ENCODE results near the gene DPH7.
"Not testable (repeated sequence)": the region's sequence is repeated elsewhere in the genome, so short reads cannot be mapped to it uniquely, and the experiment has no call there.

DPH7 gene

DNA sequence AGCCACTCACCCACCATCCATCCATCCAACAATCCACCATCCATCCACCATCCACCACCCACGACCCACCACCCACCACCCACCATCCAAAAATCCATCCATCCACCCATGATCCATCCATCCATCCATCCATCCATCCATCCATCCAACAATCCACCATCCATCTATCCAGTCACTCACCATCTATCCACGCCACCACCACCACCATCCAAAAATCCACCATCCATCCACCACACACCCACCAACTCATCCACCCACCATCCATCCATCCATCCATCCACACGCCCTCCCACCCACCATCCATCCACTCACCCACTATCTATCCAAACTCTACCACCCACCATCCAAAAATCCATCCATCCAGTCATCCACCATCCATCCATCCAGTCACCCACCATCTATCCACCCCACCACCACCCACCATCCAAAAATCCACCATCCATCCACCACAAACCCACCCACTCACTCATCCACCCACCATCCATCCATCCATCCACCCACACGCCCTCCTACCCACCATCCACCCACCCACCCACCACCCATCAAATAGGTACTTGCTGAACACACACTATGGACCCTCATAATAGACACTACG is 9.0 kb downstream of the DPH7 start:
- DNase-seq (ENCODE audit: insufficient read length, low spot score) = no peak
- TF ChIP-seq POLR2AphosphoS5 (IDR thresholded peaks at IDR 0.05; ENCODE audit: low read depth, low read length) (no peak), POU2F2 (IDR thresholded peaks at IDR 0.05; ENCODE audit: low read depth, low read length) (no peak), TAF1 (IDR thresholded peaks at IDR 0.05; ENCODE audit: low read depth, low read length) (no peak), PAX5 (IDR thresholded peaks at IDR 0.05; ENCODE audit: insufficient read depth, low read length, severe bottlenecking) (no peak), POLR2A (IDR thresholded peaks at IDR 0.05; ENCODE audit: low read depth, low read length) (no peak), SPI1 (IDR thresholded peaks at IDR 0.05; ENCODE audit: low read depth, low read length) (no peak)
- FAIRE-seq = no peak

DNA sequence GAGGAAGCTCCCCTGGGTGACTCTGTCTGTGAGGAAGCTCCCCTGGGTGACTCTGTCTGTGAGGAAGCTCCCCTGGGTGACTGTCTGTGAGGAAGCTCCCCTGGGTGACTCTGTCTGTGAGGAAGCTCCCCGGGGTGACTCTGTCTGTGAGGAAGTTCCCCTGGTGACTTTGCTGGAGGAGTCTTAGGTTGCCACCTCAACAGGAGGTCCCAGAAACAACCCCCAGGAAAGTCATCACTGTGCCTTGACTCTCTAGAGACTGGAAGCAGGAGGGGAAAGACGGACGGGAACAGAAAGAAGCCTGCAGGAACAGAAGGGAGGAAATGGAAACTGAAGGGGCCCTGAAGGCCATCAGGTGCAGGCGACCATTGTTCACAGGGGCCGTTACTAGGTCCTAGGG is 10.3 kb downstream of the DPH7 start:
- not testable (repeated sequence) for DNase-seq (ENCODE audit: insufficient read length, low spot score); FAIRE-seq

DNA sequence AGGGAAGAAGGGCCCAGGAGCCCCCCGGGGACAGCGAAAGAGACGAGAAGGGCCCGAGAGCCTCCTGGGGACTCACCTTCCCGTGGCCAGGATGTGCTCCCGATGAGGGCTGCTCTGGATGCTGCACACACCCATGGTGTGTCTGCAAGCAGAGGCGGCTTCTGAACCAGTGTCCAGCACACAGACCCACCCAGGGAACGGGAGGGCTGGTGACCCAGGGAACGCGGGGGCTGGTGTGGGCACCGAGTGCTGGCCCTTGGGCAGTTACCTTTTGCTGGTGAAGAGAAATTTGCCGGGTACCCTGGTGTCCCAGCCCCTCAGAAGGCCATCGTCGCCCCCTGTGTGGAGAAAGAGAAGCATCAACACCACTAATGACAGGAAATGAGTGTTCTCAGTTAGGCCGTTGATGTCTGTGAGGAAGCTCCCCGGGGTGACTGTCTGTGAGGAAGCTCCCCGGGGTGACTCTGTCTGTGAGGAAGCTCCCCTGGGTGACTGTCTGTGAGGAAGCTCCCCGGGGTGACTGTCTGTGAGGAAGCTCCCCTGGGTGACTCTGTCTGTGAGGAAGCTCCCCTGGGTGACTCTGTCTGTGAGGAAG is 13.8 kb downstream of the DPH7 start:
- TF ChIP-seq POLR2AphosphoS5 (IDR thresholded peaks at IDR 0.05; ENCODE audit: low read depth, low read length) (no peak), TAF1 (IDR thresholded peaks at IDR 0.05; ENCODE audit: low read depth, low read length) (no peak), POU2F2 (IDR thresholded peaks at IDR 0.05; ENCODE audit: low read depth, low read length) (no peak), POLR2A (IDR thresholded peaks at IDR 0.05; ENCODE audit: low read depth, low read length) (no peak), SPI1 (IDR thresholded peaks at IDR 0.05; ENCODE audit: low read depth, low read length) (no peak)
- FAIRE-seq (no peak), DNase-seq (ENCODE audit: insufficient read length, low spot score) (no peak)

DNA sequence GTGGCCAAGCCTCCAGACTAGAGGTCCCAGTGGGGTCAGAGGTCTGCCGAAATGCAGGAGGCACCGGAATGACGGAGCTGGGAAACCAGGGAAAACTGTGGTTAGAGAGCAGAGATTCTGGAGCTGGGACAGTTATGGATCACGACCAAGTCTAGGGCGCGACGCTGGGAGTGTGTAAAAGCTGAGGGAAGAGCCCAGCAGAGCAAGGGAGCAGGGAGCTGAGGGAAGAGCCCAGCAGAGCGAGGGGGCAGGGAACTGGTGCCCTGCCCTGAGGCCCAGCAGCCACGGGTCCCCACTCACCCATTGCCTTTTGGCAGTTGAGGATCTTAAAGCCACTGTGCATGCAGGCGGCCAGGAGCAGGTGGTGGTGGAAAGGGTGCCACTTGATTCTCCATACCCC is 14.6 kb downstream of the DPH7 start:
- FAIRE-seq (no peak), DNase-seq (ENCODE audit: insufficient read length, low spot score) (no peak)
- no peak for TF ChIP-seq SPI1 (IDR thresholded peaks at IDR 0.05; ENCODE audit: low read depth, low read length)
- no peak for TF ChIP-seq TAF1 (IDR thresholded peaks at IDR 0.05; ENCODE audit: low read depth, low read length)
- no peak for TF ChIP-seq POLR2AphosphoS5 (IDR thresholded peaks at IDR 0.05; ENCODE audit: low read depth, low read length)
- TF ChIP-seq PAX5 (IDR thresholded peaks at IDR 0.05; ENCODE audit: insufficient read depth, low read length, severe bottlenecking) = no peak
- TF ChIP-seq POU2F2 (IDR thresholded peaks at IDR 0.05; ENCODE audit: low read depth, low read length) = no peak
- TF ChIP-seq POLR2A (IDR thresholded peaks at IDR 0.05; ENCODE audit: low read depth, low read length) = no peak

DNA sequence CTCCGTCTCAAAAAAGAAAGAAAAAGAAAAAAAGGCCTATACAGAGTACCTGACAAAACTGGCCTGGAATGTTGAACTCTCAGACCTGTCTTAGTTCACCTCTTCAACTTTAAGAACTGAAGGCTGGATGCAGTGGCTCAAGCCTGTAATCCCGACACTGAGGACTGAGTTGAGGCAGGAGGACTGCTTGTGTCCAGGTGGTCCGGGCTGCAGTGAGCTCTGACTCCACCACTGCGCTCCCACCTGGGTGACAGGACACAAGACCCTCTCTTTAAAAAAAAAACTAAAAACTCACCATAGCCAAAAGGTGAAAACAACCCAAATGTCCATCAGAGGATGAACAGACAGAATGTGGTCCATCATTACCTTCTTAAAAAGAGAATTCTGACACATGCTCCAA is 20.6 kb downstream of the DPH7 start:
- TF ChIP-seq POU2F2 (IDR thresholded peaks at IDR 0.05; ENCODE audit: low read depth, low read length) (no peak), SPI1 (IDR thresholded peaks at IDR 0.05; ENCODE audit: low read depth, low read length) (no peak)
- FAIRE-seq (no peak), DNase-seq (ENCODE audit: insufficient read length, low spot score) (no peak)

DNA sequence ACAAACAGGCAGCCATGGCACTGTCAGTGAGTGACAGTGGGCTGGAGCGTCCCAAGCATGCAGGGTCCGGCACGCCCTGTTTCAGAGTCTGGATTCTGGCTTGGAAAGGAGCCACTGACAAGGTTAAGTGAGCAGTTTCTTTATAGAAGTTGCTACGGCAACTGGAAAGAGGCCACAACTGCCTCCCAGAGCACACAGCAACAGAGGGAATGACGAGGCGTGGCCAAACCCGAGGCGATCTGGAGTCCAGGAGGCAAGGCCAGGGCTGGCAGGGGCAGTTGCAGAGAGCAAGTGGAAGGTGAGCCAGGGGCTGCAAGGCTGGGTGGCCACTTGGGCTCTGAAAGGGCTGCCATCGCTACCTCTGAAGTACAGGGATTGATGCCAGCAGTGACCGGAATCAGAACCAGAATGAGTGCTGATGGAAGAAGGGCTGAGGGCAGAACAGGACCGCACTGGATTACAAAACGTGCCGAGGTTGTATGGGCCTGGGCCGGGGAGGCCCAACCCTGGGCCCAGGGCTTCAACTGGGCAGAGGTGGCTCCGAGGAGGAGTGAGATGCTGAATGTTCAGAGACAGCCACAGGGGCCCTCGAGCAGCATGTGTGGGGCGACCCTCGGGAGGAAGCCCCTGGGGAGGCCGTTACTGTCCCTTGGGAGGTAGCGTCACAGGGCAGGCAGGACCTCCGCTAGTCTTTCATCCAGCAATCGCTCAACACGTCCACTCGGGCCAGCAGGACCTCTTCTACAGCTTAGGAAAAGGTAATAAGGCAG is 22.5 kb downstream of the DPH7 start:
- TF ChIP-seq POLR2A (IDR thresholded peaks at IDR 0.05; ENCODE audit: low read depth, low read length) (no peak), PAX5 (IDR thresholded peaks at IDR 0.05; ENCODE audit: insufficient read depth, low read length, severe bottlenecking) (no peak)
- FAIRE-seq (no peak), DNase-seq (ENCODE audit: insufficient read length, low spot score) (no peak)

DNA sequence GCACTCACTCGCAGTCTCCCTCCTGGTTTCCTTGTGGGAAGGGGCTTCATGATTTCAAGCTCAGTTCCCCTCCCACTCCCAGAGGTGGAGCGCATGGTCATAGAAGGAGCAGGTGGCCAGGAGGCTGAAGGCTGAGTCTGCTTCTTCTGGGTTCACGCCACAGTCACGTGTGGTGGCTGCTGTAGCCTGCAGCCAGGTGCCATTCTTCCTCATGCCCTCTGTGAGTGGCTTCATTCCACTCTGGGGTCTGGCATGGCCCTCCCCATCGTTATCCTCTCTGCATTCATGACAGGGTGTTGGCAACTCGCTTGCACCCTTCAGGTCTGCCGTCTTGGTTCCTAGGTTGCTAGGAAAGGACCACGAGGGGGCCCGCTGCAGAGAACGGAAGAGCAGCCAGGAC is 23.5 kb downstream of the DPH7 start:
- FAIRE-seq = no peak
- DNase-seq (ENCODE audit: insufficient read length, low spot score) = no peak
- TF ChIP-seq POLR2AphosphoS5 (IDR thresholded peaks at IDR 0.05; ENCODE audit: low read depth, low read length) (no peak), SPI1 (IDR thresholded peaks at IDR 0.05; ENCODE audit: low read depth, low read length) (no peak), POLR2A (IDR thresholded peaks at IDR 0.05; ENCODE audit: low read depth, low read length) (no peak), TAF1 (IDR thresholded peaks at IDR 0.05; ENCODE audit: low read depth, low read length) (no peak), POU2F2 (IDR thresholded peaks at IDR 0.05; ENCODE audit: low read depth, low read length) (no peak), PAX5 (IDR thresholded peaks at IDR 0.05; ENCODE audit: insufficient read depth, low read length, severe bottlenecking) (no peak)

DNA sequence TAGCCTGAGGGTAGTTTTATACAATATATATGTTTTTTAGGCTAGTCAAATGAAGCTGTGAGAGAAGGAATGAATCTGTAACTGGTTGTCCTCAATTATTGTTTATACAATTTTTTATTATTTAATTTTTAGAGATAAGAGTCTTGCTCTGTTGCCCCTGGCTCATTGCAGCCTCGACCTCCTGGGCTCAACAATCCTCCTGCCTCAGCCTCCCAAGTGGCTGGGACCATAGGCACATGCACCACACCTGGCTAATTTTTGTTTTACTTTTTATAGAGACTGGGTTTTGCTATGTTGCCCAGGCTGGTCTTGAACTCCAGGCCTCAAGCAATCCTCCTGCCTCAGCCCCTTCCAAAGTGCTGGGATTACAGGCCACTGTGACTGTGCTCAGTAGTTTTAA is 24.4 kb downstream of the DPH7 start:
- TF ChIP-seq TAF1 (IDR thresholded peaks at IDR 0.05; ENCODE audit: low read depth, low read length) (no peak), POLR2A (IDR thresholded peaks at IDR 0.05; ENCODE audit: low read depth, low read length) (no peak), PAX5 (IDR thresholded peaks at IDR 0.05; ENCODE audit: insufficient read depth, low read length, severe bottlenecking) (no peak), POU2F2 (IDR thresholded peaks at IDR 0.05; ENCODE audit: low read depth, low read length) (no peak), SPI1 (IDR thresholded peaks at IDR 0.05; ENCODE audit: low read depth, low read length) (no peak), POLR2AphosphoS5 (IDR thresholded peaks at IDR 0.05; ENCODE audit: low read depth, low read length) (no peak)
- DNase-seq (ENCODE audit: insufficient read length, low spot score) (no peak), FAIRE-seq (no peak)

DNA sequence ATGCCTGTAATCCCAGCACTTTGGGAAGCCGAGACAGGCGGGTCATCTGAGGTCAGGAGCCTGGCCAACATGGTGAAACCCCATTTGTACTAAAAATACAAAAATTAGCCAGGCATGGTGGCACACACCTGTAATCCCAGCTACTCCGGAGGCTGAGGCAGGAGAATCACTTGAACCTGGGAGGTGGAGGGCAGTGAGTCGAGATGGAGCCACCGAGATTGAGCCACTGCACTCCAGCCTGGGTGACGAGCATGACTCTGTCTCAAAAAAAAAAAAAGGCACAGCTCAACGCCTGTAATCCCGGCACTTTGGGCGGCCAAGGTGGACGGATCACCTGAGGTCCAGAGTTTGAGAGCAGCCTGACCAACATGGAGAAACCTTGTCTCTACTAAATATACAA is 25.1 kb downstream of the DPH7 start:
- not testable (repeated sequence) for FAIRE-seq; DNase-seq (ENCODE audit: insufficient read length, low spot score)

DNA sequence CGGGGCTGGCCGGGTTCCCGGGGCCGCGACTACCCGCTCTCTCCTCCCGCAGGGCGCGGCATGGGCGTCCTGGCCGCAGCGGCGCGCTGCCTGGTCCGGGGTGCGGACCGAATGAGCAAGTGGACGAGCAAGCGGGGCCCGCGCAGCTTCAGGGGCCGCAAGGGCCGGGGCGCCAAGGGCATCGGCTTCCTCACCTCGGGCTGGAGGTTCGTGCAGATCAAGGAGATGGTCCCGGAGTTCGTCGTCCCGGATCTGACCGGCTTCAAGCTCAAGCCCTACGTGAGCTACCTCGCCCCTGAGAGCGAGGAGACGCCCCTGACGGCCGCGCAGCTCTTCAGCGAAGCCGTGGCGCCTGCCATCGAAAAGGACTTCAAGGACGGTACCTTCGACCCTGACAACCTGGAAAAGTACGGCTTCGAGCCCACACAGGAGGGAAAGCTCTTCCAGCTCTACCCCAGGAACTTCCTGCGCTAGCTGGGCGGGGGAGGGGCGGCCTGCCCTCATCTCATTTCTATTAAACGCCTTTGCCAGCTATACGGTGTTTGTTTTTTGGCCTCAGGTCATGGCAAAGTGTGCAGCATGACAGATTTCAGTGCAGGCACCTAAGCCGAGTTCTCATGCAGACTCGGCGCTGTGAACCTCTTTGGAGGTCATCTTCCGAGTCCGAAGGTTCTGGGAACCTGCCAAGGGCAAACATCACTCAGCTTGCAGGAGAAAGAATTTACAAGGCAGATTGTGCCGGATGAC is 26.5 kb downstream of the DPH7 start:
- no peak for FAIRE-seq
- peak; percentile 53 for DNase-seq (ENCODE audit: insufficient read length, low spot score)
- no peak for TF ChIP-seq TAF1 (IDR thresholded peaks at IDR 0.05; ENCODE audit: low read depth, low read length)
- no peak for TF ChIP-seq PAX5 (IDR thresholded peaks at IDR 0.05; ENCODE audit: insufficient read depth, low read length, severe bottlenecking)
- TF ChIP-seq POLR2AphosphoS5 (IDR thresholded peaks at IDR 0.05; ENCODE audit: low read depth, low read length) = no peak; the same call in none of the 2 replicates
- no peak for TF ChIP-seq SPI1 (IDR thresholded peaks at IDR 0.05; ENCODE audit: low read depth, low read length)
